ENCODE results near the gene NKIRAS1. TPM values are rescaled to one million over a fixed set of nuclear protein-coding genes. Genes with fewer than 3 reads are reported as not detected.

The NKIRAS1 gene
- total and polyA plus RNA-seq, 2 of the 8 experiments (the other 6 are each of a cell fraction or from before 2014, with no cell fraction given): 3.4 to 7.0 TPM

GRCh38 chr3:23954144-23954543, 37.4 kb upstream of the NKIRAS1 start:
- Histone ChIP-seq H4K5ac (ENCODE audit: insufficient read length, low read depth, low read length) (no peak overlapping the region), H3K9ac (replicated peaks in 1 of 4; ENCODE audit: extremely low read depth in 1 of 4, low read depth in 3 of 4, low read length in 3 of 4) (no peak overlapping the region), H3K56ac (replicated peaks; ENCODE audit: insufficient read length, low read depth, low read length) (no peak overlapping the region), H3K36me3 (ENCODE audit: control insufficient read depth in 2 of 4, insufficient read depth in 4 of 4, low read length in 3 of 4) (peaks cover 0 to 6% (median 0%) of the 10 kb centered on the region in 4 experiments; a peak in 1 of 8 replicates), H2AK5ac (ENCODE audit: low read depth, low read length) (no peak overlapping the region), H4K91ac (replicated peaks; ENCODE audit: insufficient read length, low read length) (no peak overlapping the region), H3K4ac (replicated peaks; ENCODE audit: insufficient read length, low read depth, low read length) (no peak overlapping the region), H3K27ac (ENCODE audit: low read depth, low read length) (no peak overlapping the region), H2BK120ac (replicated peaks; ENCODE audit: low read depth, low read length) (no peak overlapping the region), H3K4me1 (replicated peaks in 1 of 4; ENCODE audit: control insufficient read depth in 3 of 4, insufficient read depth in 4 of 4, low read length in 3 of 4) (no peaks in the 10 kb centered on the region), H3K79me1 (ENCODE audit: low read depth, low read length) (no peaks in the 10 kb centered on the region), H3K79me2 (ENCODE audit: control insufficient read depth in 1 of 2, insufficient read depth in 2 of 2, low read length in 2 of 2) (peaks cover 4 to 69% of the 10 kb centered on the region in 2 experiments), H2BK5ac (ENCODE audit: low read depth, low read length) (no peak overlapping the region), H3K27me3 (replicated peaks in 1 of 4; ENCODE audit: control insufficient read depth in 3 of 4, extremely low read depth in 1 of 4, insufficient read depth in 3 of 4, low read length in 3 of 4) (no peaks in the 10 kb centered on the region), H2AFZ (ENCODE audit: low read length) (no peak overlapping the region), H3K9me3 (ENCODE audit: insufficient read depth in 2 of 2, low read depth in 1 of 2, low read length in 1 of 2) (no peaks in the 10 kb centered on the region), H4K8ac (ENCODE audit: extremely low read depth, insufficient read depth, low read length) (no peak overlapping the region), H2BK15ac (ENCODE audit: low read length) (no peak overlapping the region), H3K23ac (ENCODE audit: insufficient read length) (no peak overlapping the region), H3K18ac (ENCODE audit: extremely low read depth, low read length) (no peak overlapping the region), H2BK20ac (ENCODE audit: low read length) (no peak overlapping the region), H3K4me2 (ENCODE audit: insufficient read depth in 1 of 2, low read depth in 2 of 2, low read length in 2 of 2) (no peak overlapping the region), H3K14ac (ENCODE audit: insufficient read length) (no peak overlapping the region), H3K23me2 (ENCODE audit: low read depth, low read length) (no peaks in the 10 kb centered on the region), H3K4me3 (ENCODE audit: extremely low read depth in 1 of 4, insufficient read depth in 2 of 4, low read depth in 3 of 4, low read length in 4 of 4) (no peak overlapping the region), H4K20me1 (replicated peaks in 1 of 2; ENCODE audit: control insufficient read depth in 1 of 2, insufficient read depth in 2 of 2, low read length in 2 of 2) (peaks cover 1 to 8% of the 10 kb centered on the region in 2 experiments), H2BK12ac (ENCODE audit: low read depth, low read length) (no peak overlapping the region)
- FAIRE-seq (no peak), DNase-seq (ENCODE audit: low read depth in 1 of 2, low spot score in 2 of 2) (no peak)
- WGBS, 2 experiments (ENCODE audit: extremely low coverage in 1 of 2, insufficient coverage in 1 of 2, insufficient read length in 1 of 2, insufficient replicate concordance in 2 of 2, low coverage in 1 of 2, low lambda C conversion rate in 2 of 2, missing lambda C conversion rate in 1 of 2): 91% methylated on average over 5 of the region's 5 CpGs; no CpG with 5 or more reads in 1 of the 2 experiments
- ChIA-PET POLR2A (ENCODE audit: partially characterized antibody) (interaction anchor here (0.6 to 4.4 kb wide), 5 partner anchors 8 to 37 kb away, joined by 3 to 17 read pairs (median 5); partner anchors contain the start of genes NKIRAS1 and RPL15), CTCF (ENCODE audit: partially characterized antibody) (interaction anchor here (0.6 kb wide), 1 partner anchor 1900 kb away, joined by 3 read pairs; no protein-coding TSS in a partner anchor)
- no peak for TF ChIP-seq RNF2 (IDR thresholded peaks at IDR 0.05; ENCODE audit: borderline replicate concordance, low read depth, low read length, missing control alignments, poor library complexity, severe bottlenecking)
- TF ChIP-seq, protein P1, sequence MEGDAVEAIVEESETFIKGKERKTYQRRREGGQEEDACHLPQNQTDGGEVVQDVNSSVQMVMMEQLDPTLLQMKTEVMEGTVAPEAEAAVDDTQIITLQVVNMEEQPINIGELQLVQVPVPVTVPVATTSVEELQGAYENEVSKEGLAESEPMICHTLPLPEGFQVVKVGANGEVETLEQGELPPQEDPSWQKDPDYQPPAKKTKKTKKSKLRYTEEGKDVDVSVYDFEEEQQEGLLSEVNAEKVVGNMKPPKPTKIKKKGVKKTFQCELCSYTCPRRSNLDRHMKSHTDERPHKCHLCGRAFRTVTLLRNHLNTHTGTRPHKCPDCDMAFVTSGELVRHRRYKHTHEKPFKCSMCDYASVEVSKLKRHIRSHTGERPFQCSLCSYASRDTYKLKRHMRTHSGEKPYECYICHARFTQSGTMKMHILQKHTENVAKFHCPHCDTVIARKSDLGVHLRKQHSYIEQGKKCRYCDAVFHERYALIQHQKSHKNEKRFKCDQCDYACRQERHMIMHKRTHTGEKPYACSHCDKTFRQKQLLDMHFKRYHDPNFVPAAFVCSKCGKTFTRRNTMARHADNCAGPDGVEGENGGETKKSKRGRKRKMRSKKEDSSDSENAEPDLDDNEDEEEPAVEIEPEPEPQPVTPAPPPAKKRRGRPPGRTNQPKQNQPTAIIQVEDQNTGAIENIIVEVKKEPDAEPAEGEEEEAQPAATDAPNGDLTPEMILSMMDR (IDR thresholded peaks at IDR 0.05; ENCODE audit: control extremely low read depth in 1 of 3, insufficient read depth in 1 of 3, low read depth in 1 of 3, low read length in 3 of 3): no peak
- no peak for TF ChIP-seq JUND (IDR thresholded peaks at IDR 0.05; ENCODE audit: low read length)
- no peak for TF ChIP-seq TAF7 (optimal IDR thresholded peaks at IDR 0.05; ENCODE audit: borderline replicate concordance, low read depth, low read length)
- no peak for TF ChIP-seq FOSL1 (IDR thresholded peaks at IDR 0.05; ENCODE audit: insufficient read depth, low read depth, low read length)
- no peak for TF ChIP-seq GTF2F1 (IDR thresholded peaks at IDR 0.05; ENCODE audit: borderline replicate concordance, low read depth, low read length)
- TF ChIP-seq TCF12 (IDR thresholded peaks at IDR 0.05; ENCODE audit: low read depth, low read length): no peak

Data from H1 (cell line).